Measurements from ENCODE around the gene DNAJC1. TPM values are rescaled to one million over a fixed set of nuclear protein-coding genes. Genes with fewer than 3 reads are reported as not detected.
A peak's percentile ranks its signal among the peaks of the same experiment; 100 is the strongest.

Gene DNAJC1
- total RNA-seq, 4 donors from 2014 or later, result 27.4 to 59.5 (median 37.6) TPM

DNA sequence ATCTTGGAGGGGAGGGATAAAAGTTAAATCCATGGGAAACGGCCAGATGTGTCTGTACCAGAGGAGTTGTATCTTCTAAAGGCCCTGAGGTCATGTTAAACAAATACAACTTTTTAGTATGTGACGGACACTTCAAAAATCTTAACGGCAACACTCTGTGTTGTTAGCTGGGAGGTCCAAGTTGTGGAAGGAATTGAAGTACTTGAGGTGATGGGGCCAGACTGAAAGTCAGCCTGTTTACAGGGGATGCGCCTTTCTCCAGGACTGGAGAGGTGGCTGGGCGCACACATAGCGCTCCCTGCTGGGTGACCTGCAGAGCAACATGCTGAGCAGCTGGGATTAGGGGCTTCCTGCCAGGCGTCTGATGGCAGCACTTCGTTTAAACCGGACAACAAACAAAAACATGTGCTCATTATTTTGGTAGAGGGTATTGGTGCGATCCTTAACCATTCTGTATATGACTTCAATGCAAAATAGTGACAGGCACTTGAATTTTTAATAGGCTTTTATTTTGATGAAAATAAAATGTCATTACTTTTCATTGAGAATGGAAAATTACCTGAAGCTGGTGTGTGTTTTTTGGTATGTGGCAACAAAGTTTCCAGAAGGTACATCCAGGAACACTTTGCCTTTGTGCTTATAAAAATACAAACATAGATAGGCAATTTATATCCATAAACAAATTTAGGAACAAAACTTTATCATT lies 271.3 kb downstream of the DNAJC1 start:
- TF ChIP-seq, protein P1, sequence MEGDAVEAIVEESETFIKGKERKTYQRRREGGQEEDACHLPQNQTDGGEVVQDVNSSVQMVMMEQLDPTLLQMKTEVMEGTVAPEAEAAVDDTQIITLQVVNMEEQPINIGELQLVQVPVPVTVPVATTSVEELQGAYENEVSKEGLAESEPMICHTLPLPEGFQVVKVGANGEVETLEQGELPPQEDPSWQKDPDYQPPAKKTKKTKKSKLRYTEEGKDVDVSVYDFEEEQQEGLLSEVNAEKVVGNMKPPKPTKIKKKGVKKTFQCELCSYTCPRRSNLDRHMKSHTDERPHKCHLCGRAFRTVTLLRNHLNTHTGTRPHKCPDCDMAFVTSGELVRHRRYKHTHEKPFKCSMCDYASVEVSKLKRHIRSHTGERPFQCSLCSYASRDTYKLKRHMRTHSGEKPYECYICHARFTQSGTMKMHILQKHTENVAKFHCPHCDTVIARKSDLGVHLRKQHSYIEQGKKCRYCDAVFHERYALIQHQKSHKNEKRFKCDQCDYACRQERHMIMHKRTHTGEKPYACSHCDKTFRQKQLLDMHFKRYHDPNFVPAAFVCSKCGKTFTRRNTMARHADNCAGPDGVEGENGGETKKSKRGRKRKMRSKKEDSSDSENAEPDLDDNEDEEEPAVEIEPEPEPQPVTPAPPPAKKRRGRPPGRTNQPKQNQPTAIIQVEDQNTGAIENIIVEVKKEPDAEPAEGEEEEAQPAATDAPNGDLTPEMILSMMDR (IDR thresholded peaks at IDR 0.05), result peak; percentile 70 to 80 (median 76)
- TF ChIP-seq POLR2A (IDR thresholded peaks at IDR 0.05), result no peak
- no peaks in the 10 kb centered on the region for H3K27me3 ChIP-seq
- no peaks in the 10 kb centered on the region for H3K4me1 ChIP-seq
- peak; percentile 60 to 62 for DNase-seq
- intact Hi-C loops (cut with DNase I; ENCODE audit: low total_unique reads), result no loop called here
- H3K36me3 ChIP-seq, result no peaks in the 10 kb centered on the region
- no peak overlapping the region for H3K4me3 ChIP-seq
- no peak overlapping the region for H3K27ac ChIP-seq
- H3K9me3 ChIP-seq, result no peaks in the 10 kb centered on the region

DNA sequence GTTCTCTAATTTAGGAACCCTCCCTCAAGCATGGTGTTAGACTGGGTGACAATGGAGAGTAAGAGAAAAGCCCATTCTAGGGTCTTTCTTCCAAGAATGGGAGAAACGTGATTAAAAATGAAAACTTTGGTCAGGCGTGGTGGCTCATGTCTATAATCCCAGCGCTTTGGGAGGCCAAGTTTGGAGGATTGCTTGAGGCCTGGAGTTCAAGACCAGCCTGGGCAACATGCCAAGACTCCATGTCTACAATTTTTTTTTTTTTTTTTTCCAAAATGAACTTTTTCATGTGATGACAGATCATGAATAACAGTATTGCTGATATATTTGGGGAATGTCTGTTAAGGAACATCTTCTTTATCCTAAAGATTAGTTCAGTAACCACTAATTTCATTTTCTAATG lies 274.9 kb downstream of the DNAJC1 start:
- Histone ChIP-seq H3K9me3 (no peaks in the 10 kb centered on the region), H3K27ac (no peak overlapping the region), H3K36me3 (no peaks in the 10 kb centered on the region), H3K4me3 (no peak overlapping the region), H3K4me1 (peaks cover 0 to 8% of the 10 kb centered on the region in 2 donors), H3K27me3 (no peaks in the 10 kb centered on the region)
- DNase-seq, result no peak
- intact Hi-C loops (cut with DNase I; ENCODE audit: low total_unique reads), result no loop called here
- TF ChIP-seq POLR2A (IDR thresholded peaks at IDR 0.05), result no peak
- TF ChIP-seq, protein P1 (IDR thresholded peaks at IDR 0.05), result no peak

DNA sequence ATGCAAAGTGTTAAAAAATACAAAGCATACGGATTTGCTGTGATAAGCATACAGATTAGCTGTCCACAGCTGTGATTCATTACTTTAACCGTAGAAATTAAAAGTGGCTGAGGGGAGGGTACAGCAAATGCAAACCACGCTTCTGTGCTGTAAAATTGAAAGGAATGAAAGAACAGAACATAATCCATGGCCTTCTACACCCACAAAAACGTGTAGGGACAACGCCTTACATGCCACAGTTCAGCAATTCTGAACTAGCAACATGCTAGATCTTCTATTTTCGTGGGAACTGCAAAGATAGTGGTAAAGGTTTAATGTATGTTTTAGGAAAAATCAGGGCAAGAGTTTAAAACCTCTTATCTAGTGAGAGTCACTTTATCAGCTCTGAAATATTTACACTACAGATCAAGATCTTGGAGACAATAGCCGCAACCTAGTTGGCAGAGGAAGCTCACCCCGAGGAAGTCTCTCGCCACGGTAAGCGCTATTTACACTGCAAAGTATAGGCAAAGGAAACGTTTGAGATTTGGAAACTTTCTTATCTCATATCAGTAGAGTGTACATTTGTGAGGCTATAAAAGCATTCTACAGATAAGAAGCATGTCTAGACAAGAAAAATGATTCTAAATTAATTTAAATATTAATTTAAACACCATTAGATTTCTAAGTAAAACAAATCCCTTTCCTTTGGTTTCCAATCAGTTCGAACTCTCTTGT lies 275.9 kb downstream of the DNAJC1 start:
- intact Hi-C loops (cut with DNase I; ENCODE audit: low total_unique reads), result no loop called here
- Histone ChIP-seq H3K36me3 (no peaks in the 10 kb centered on the region), H3K4me3 (no peak overlapping the region), H3K27me3 (no peaks in the 10 kb centered on the region), H3K9me3 (no peaks in the 10 kb centered on the region), H3K4me1 (peaks cover 0 to 8% of the 10 kb centered on the region in 2 donors), H3K27ac (no peak overlapping the region)
- DNase-seq, result no peak
- TF ChIP-seq, protein P1 (IDR thresholded peaks at IDR 0.05), result no peak
- no peak for TF ChIP-seq POLR2A (IDR thresholded peaks at IDR 0.05)

DNA sequence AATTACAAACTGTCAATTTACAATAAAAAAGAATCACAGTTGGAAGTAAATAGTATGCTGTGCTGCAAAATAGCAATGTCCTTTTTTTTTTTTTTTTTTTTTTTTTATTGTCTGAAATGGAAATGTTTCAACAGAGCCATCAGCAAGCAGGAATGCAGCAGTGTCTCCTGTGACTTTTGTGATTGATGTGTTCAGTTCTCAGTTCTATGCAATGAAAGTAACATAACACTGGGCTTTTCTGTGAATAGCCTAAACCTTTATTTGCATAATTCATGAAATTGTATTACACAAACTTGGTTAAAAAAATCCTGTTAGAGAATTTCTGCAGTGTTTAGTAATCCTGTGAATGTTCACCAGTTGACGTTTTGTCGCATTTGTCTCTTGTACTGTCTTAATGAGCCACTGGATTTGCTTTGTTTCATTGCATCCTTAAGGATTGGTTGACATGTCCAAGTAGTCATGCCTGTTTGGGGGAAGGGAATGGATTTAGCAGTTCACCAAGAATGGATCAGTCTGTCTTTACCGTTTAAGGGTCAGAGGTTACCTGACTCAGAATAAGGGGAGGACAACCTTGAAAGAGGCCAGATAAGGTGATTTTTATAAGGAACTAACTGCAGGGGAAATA lies 276.8 kb downstream of the DNAJC1 start:
- no peaks in the 10 kb centered on the region for H3K27me3 ChIP-seq
- H3K4me3 ChIP-seq, result no peak overlapping the region
- peaks cover 0 to 8% of the 10 kb centered on the region in 2 donors for H3K4me1 ChIP-seq
- intact Hi-C loops (cut with DNase I; ENCODE audit: low total_unique reads), result no loop called here
- DNase-seq, result no peak
- H3K27ac ChIP-seq, result no peak overlapping the region
- TF ChIP-seq, protein P1 (IDR thresholded peaks at IDR 0.05), result no peak
- TF ChIP-seq POLR2A (IDR thresholded peaks at IDR 0.05), result no peak
- no peaks in the 10 kb centered on the region for H3K36me3 ChIP-seq
- H3K9me3 ChIP-seq, result no peaks in the 10 kb centered on the region
